Neural cell (in vitro differentiated cells): ENCODE measurements around the gene PNKD. TPM values are rescaled to one million over a fixed set of nuclear protein-coding genes. Genes with fewer than 3 reads are reported as not detected.
A peak's percentile ranks its signal among the peaks of the same experiment; 100 is the strongest.

ENCODE experiments used
- H2AFZ ChIP-seq: fragments of 200-600, 300-800 bp; sonication (generic), shearing (Covaris generic); 2 replicates; pipeline ENCODE4 v1.6.0; 2014; ENCODE audit warnings: low read depth, mild to moderate bottlenecking, antibody characterized with exemption, low read length, moderate library complexity
- H3F3A ChIP-seq: fragments of 200-600 bp; shearing (Covaris generic); 2 replicates; pipeline ENCODE4 v1.6.1; 2016; ENCODE audit warnings: mild to moderate bottlenecking, moderate library complexity, mixed read lengths, antibody characterized with exemption, low read length; ENCODE audit not compliant: insufficient read depth, poor library complexity, severe bottlenecking
- H3K27ac ChIP-seq: fragments of 200-600, 300-800 bp; sonication (generic), shearing (Covaris generic); 2 replicates; pipeline ENCODE4 v1.5.1; 2014; ENCODE audit warnings: mild to moderate bottlenecking, low read length, moderate library complexity
- H3K27me3 ChIP-seq: fragments of 300-800, 200-600 bp; sonication (generic), shearing (Covaris generic); 2 replicates; pipeline ENCODE4 v1.6.0; 2014; ENCODE audit warnings: mild to moderate bottlenecking, low read depth, low read length, moderate library complexity; ENCODE audit not compliant: insufficient read depth
- H3K36me3 ChIP-seq: fragments of 300-800, 200-600 bp; sonication (generic), shearing (Covaris generic); 2 replicates; pipeline ENCODE4 v1.5.1; 2014; ENCODE audit warnings: mild to moderate bottlenecking, antibody characterized with exemption, low read length, moderate library complexity; ENCODE audit not compliant: insufficient read depth
- H3K4me2 ChIP-seq: fragments of 300-800, 200-600 bp; sonication (generic), shearing (Covaris generic); 2 replicates; pipeline ENCODE4 v1.6.0; 2014; ENCODE audit warnings: mild to moderate bottlenecking, low read length
- H3K4me3 ChIP-seq: fragments of 300-800, 200-600 bp; sonication (generic), shearing (Covaris generic); 2 replicates; pipeline ENCODE4 v1.5.1; 2014; ENCODE audit warnings: mild to moderate bottlenecking, low read length, moderate library complexity
- H3K79me2 ChIP-seq: fragments of 200-600 bp; shearing (Covaris generic); replicated peaks from 2 replicates; pipeline ENCODE4 v1.6.0; 2014; ENCODE audit warnings: mild to moderate bottlenecking, low read length, moderate library complexity; ENCODE audit not compliant: insufficient read depth
- H3K9ac ChIP-seq: fragments of 300-800, 200-600 bp; sonication (generic), shearing (Covaris generic); 2 replicates; pipeline ENCODE4 v1.6.1; 2016; ENCODE audit warnings: mild to moderate bottlenecking, low read length, mixed read lengths
- H3K9me2 ChIP-seq: fragments of 200-600 bp; shearing (Covaris generic); 2 replicates; pipeline ENCODE4 v1.6.1; 2016; ENCODE audit warnings: mild to moderate bottlenecking, low read length, mixed read lengths; ENCODE audit not compliant: insufficient read depth
- H3K9me3 ChIP-seq: fragments of 200-600, 300-800 bp; sonication (generic), shearing (Covaris generic); 2 replicates; pipeline ENCODE4 v1.6.1; 2016; ENCODE audit warnings: mild to moderate bottlenecking, mixed run types, low read length, moderate library complexity, mixed read lengths
- H4K20me1 ChIP-seq: fragments of 200-600 bp; shearing (Covaris generic); 2 replicates; pipeline ENCODE4 v1.6.1; 2016; ENCODE audit warnings: mild to moderate bottlenecking, mixed run types; ENCODE audit not compliant: insufficient read depth
- CTCF ChIP-seq: fragments of 450-650 bp; IDR thresholded peaks from 2 replicates; pipeline ENCODE4 v1.5.1; 2014; ENCODE audit warnings: antibody characterized with exemption, mild to moderate bottlenecking, moderate library complexity; ENCODE audit not compliant: poor library complexity, severe bottlenecking
- EP300 ChIP-seq: fragments of 450-650 bp; conservative IDR thresholded peaks from 2 replicates; pipeline ENCODE4 v1.6.1; 2014; ENCODE audit warnings: antibody characterized with exemption, mild to moderate bottlenecking, moderate library complexity; ENCODE audit not compliant: poor library complexity, severe bottlenecking
- EZH2 ChIP-seq: fragments of 200-600, 300-800 bp; shearing (Covaris generic), sonication (generic); IDR thresholded peaks from 2 replicates; pipeline ENCODE4 v1.6.1; 2014; ENCODE audit warnings: antibody characterized with exemption, low read length, borderline replicate concordance, mild to moderate bottlenecking; ENCODE audit not compliant: insufficient read depth, poor library complexity, severe bottlenecking
- MXI1 ChIP-seq: fragments of 450-650 bp; conservative IDR thresholded peaks from 2 replicates; pipeline ENCODE4 v1.6.1; 2014; ENCODE audit warnings: antibody characterized with exemption, mild to moderate bottlenecking; ENCODE audit not compliant: poor library complexity, severe bottlenecking
- POLR2AphosphoS5 ChIP-seq: IDR thresholded peaks from 2 replicates; pipeline ENCODE4 v1.6.1; 2012
- RAD21 ChIP-seq: fragments of 450-650 bp; conservative IDR thresholded peaks from 2 replicates; pipeline ENCODE4 v1.6.1; 2014; ENCODE audit warnings: antibody characterized with exemption, mild to moderate bottlenecking, moderate library complexity
- SMC3 ChIP-seq: fragments of 450-650 bp; conservative IDR thresholded peaks from 2 replicates; pipeline ENCODE4 v1.6.1; 2014; ENCODE audit warnings: antibody characterized with exemption, mild to moderate bottlenecking, moderate library complexity; ENCODE audit not compliant: poor library complexity
- TAF1 ChIP-seq: IDR thresholded peaks from 2 replicates; pipeline ENCODE4 v1.6.1; 2012; ENCODE audit warnings: low read depth
- polyA plus RNA-seq: library from polyadenylated mRNA; depleted of rRNA; stranded (reverse); fragments of >200 nt; gene quantifications from 2 replicates; pipeline ENCODE4 v1.2.3, GENCODE V29; 2014
- TF ChIP-seq, protein P1 (sequence below): IDR thresholded peaks from 2 replicates; pipeline ENCODE4 v1.6.1; 2012; ENCODE audit warnings: borderline replicate concordance

The PNKD gene
- polyA plus RNA-seq, 1 donor from 2014 or later = 59.7 TPM

- Histone ChIP-seq H3K9me3 (no peaks in the 10 kb centered on the region), H3K4me2 (no peak overlapping the region), H4K20me1 (no peaks in the 10 kb centered on the region), H3K9me2 (no peaks in the 10 kb centered on the region), H3F3A (no peaks in the 10 kb centered on the region), H3K79me2 (no peaks in the 10 kb centered on the region), H3K36me3 (no peaks in the 10 kb centered on the region), H2AFZ (no peak overlapping the region), H3K27ac (no peak overlapping the region), H3K4me3 (peak overlapping the region; percentile 70), H3K27me3 (peaks cover 33% of the 10 kb centered on the region), H3K9ac (peak overlapping the region; percentile 69)
- TF ChIP-seq EP300 (no peak), EZH2 (no peak), POLR2AphosphoS5 (no peak), MXI1 (no peak), RAD21 (no peak), TAF1 (no peak), SMC3 (no peak), CTCF (no peak)
- TF ChIP-seq, protein P1, sequence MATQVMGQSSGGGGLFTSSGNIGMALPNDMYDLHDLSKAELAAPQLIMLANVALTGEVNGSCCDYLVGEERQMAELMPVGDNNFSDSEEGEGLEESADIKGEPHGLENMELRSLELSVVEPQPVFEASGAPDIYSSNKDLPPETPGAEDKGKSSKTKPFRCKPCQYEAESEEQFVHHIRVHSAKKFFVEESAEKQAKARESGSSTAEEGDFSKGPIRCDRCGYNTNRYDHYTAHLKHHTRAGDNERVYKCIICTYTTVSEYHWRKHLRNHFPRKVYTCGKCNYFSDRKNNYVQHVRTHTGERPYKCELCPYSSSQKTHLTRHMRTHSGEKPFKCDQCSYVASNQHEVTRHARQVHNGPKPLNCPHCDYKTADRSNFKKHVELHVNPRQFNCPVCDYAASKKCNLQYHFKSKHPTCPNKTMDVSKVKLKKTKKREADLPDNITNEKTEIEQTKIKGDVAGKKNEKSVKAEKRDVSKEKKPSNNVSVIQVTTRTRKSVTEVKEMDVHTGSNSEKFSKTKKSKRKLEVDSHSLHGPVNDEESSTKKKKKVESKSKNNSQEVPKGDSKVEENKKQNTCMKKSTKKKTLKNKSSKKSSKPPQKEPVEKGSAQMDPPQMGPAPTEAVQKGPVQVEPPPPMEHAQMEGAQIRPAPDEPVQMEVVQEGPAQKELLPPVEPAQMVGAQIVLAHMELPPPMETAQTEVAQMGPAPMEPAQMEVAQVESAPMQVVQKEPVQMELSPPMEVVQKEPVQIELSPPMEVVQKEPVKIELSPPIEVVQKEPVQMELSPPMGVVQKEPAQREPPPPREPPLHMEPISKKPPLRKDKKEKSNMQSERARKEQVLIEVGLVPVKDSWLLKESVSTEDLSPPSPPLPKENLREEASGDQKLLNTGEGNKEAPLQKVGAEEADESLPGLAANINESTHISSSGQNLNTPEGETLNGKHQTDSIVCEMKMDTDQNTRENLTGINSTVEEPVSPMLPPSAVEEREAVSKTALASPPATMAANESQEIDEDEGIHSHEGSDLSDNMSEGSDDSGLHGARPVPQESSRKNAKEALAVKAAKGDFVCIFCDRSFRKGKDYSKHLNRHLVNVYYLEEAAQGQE = no peak
Measured at GRCh38 chr2:218395456-218395825, 125.1 kb downstream of the PNKD start.

DNA sequence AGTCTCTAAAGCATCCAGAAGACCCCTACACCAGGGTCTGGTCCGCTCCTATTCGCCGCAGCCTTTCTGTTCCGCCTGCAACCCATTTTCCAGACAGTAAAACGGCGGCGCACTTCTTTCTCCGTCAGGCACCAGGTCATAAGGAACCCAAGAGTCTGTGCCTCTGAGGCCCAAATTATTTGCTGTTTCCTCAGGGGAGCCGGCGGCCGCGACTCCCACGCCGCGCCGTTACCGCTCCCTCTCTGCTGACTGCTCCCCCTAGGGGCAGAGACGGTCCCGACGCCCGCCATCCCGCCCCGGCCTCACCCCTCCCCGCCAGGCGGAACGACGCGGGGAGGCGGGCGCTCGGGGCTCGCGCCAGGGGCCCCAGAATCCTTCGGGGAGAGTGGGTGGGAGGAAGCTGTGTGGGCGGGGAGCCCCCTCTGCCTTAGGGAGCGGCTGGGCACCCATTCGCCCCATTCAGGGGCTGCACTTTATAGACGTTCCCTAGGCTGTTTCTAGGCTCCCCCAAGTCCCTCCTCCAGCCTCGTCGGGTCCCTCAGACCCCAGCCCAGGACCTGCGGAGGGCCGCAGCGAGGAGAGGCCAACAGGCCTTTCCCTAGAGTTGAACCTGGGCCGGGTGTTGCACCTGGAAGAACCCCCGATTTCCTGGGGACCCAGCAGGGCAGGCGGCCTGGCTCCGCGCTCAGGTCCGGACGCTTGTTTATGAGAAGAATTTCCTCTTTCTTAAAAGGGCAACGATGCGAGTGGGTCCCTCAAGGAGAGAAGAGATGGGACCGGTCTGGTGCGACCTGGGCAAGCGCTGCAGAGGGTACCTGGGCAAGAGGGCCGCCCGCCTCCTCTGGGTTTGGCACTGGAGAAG lies 125.7 kb downstream of the PNKD start:
- Histone ChIP-seq H3K4me3 (peak overlapping the region; percentile 70), H3K9me2 (no peaks in the 10 kb centered on the region), H3K27me3 (peaks cover 33% of the 10 kb centered on the region), H3K79me2 (no peaks in the 10 kb centered on the region), H3K9ac (peak overlapping the region; percentile 69), H3K4me2 (peak overlapping the region; percentile 21), H3K27ac (peak overlapping the region; percentile 54), H3K36me3 (no peaks in the 10 kb centered on the region), H3F3A (no peaks in the 10 kb centered on the region), H4K20me1 (no peaks in the 10 kb centered on the region), H3K9me3 (no peaks in the 10 kb centered on the region), H2AFZ (no peak overlapping the region)
- TF ChIP-seq TAF1 (no peak), EP300 (peak; percentile 56), MXI1 (peak; percentile 77), SMC3 (peak; percentile 96), CTCF (peak; percentile 95), EZH2 (no peak), RAD21 (peak; percentile 84), POLR2AphosphoS5 (peak; percentile 83)
- TF ChIP-seq, protein P1 = no peak
